Measurements from ENCODE around the gene SNX25.
"Not testable (repeated sequence)": the region's sequence is repeated elsewhere in the genome, so short reads cannot be mapped to it uniquely, and the experiment has no call there.

Gene SNX25

GRCh38 chr4:185227713-185228278 lies 18.4 kb downstream of the SNX25 start:
- Histone ChIP-seq H3K27ac (no peak overlapping the region), H3K9me3 (replicated peaks in 1 of 11) (peaks cover 0 to 12% (median 8%) of the 10 kb centered on the region in 11 experiments; a peak in 17 of 22 replicates), H3K36me3 (peaks cover 0 to 36% (median 19%) of the 10 kb centered on the region in 11 experiments; a peak in 18 of 22 replicates), H4K20me1 (peaks cover 38 to 87% (median 73%) of the 10 kb centered on the region in 11 experiments; a peak in 21 of 22 replicates), H3K4me2 (no peak overlapping the region), H3K4me1 (peaks cover 0 to 15% (median 3%) of the 10 kb centered on the region in 10 experiments; a peak in 7 of 20 replicates), H3K4me3 (no peak overlapping the region), H3K9ac (no peak overlapping the region), H3K27me3 (no peaks in the 10 kb centered on the region)
- no peak for TF ChIP-seq Cebpa-rat (IDR thresholded peaks at IDR 0.05)

DNA sequence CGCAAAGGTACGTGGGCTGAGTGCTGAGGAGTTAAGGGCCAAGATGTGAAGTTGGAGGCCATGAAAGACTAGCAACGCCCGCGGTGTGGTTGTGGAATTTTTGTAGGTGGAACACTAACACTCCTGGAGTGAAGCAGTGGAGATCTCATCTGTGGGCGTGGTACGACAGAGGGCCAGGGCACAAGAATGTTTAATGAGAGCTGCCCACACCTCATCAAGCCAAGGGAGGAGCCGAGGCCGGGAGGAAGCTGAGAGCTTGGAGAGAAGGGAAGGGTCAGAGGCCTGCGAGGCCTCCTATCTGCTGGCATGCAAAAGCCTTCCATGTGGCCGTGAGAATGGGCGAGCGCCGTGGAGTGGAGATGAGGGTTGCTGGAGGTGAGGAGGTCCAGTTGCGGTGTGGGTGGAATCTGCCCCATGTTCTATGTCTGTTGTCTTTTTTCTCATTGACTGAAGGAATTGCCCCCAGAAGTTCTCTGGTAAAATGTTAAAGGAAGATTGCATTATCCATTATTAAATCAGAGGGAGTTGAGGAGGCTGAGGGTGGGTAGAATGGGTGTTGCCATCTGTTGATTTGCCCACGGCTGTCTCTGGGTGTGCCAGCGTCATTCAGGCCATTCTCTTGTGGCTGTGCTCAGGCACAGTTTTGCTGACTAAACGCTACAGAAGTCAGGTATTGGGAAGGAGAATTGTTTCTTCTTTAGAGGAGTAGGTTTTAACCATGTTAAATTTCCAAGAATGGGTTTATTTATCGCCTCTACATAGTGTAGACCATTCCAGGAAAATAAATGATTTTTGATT lies 19.8 kb downstream of the SNX25 start:
- Histone ChIP-seq H3K27me3 (no peaks in the 10 kb centered on the region), H3K4me3 (no peak overlapping the region), H3K9ac (no peak overlapping the region), H3K4me1 (peaks cover 0 to 15% (median 3%) of the 10 kb centered on the region in 10 experiments; a peak in 7 of 20 replicates), H3K9me3 (replicated peaks in 1 of 11) (no peaks in the 10 kb centered on the region), H3K36me3 (peaks cover 0 to 28% (median 14%) of the 10 kb centered on the region in 11 experiments; a peak in 15 of 22 replicates), H3K27ac (no peak overlapping the region), H4K20me1 (peaks cover 38 to 93% (median 77%) of the 10 kb centered on the region in 11 experiments; a peak in 21 of 22 replicates), H3K4me2 (no peak overlapping the region)
- TF ChIP-seq Cebpa-rat (IDR thresholded peaks at IDR 0.05), result no peak

GRCh38 chr4:185232370-185232769 lies 23.0 kb downstream of the SNX25 start:
- Histone ChIP-seq H3K9me3 (replicated peaks in 1 of 11) (peaks cover 0 to 4% (median 2%) of the 10 kb centered on the region in 11 experiments; a peak in 13 of 22 replicates), H3K9ac (no peak overlapping the region), H3K4me1 (peaks cover 3 to 14% (median 6%) of the 10 kb centered on the region in 10 experiments; a peak in 13 of 20 replicates), H3K27ac (no peak overlapping the region), H3K36me3 (peaks cover 10 to 45% (median 26%) of the 10 kb centered on the region in 11 experiments; a peak in 21 of 22 replicates), H3K4me3 (no peak overlapping the region), H3K4me2 (peak overlapping the region in 2 of 11 experiments; percentile 3 to 22; a peak in 2 of 22 replicates), H3K27me3 (no peaks in the 10 kb centered on the region), H4K20me1 (peaks cover 20 to 90% (median 70%) of the 10 kb centered on the region in 11 experiments; a peak in 21 of 22 replicates)
- no peak for TF ChIP-seq Cebpa-rat (IDR thresholded peaks at IDR 0.05)

GRCh38 chr4:185235119-185235842 lies 25.9 kb downstream of the SNX25 start:
- TF ChIP-seq Cebpa-rat (IDR thresholded peaks at IDR 0.05), result no peak
- Histone ChIP-seq H3K4me2 (no peak overlapping the region), H3K27me3 (no peaks in the 10 kb centered on the region), H3K4me3 (no peak overlapping the region), H3K27ac (no peak overlapping the region), H3K9me3 (replicated peaks in 1 of 11) (peaks cover 19 to 27% (median 23%) of the 10 kb centered on the region in 11 experiments), H3K9ac (no peak overlapping the region), H4K20me1 (peaks cover 3 to 64% (median 47%) of the 10 kb centered on the region in 11 experiments; a peak in 18 of 22 replicates), H3K4me1 (peaks cover 4 to 10% (median 7%) of the 10 kb centered on the region in 10 experiments; a peak in 12 of 20 replicates), H3K36me3 (peaks cover 19 to 46% (median 35%) of the 10 kb centered on the region in 11 experiments; a peak in 20 of 22 replicates)

DNA sequence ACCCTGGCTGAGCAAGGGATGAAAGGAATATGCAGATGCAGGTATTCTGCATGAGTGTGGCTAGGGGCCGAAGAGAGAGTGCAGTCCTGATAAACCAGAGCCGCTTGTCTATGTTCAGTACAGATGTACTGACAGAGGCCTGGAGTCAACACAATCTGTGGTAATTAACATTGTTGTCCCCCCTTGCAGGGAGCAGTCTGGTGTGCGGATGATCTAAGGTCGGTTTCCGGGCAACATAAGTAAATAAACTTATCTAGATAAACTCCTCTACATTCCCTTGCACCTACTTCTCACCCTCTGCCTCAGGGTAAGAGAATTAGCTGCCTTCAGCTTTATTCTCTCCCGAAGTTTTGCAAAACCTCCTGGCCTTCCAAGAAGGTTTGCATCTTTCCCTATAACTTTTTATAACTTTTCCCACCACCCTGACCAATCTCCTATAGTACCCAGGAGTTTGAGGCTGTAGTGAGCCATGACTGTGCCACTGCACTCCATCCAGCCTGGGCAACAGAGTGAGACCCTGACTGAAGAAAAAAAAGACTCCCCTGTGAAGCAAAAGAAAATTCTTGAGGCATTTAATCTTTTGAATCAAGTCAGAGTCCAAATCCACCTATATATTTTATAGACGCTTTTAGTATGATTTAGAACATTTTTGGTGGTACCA lies 26.6 kb downstream of the SNX25 start:
- H3K9me3 ChIP-seq (replicated peaks in 1 of 11), result peaks cover 21 to 27% (median 23%) of the 10 kb centered on the region in 11 experiments
- no peak overlapping the region for H3K4me3 ChIP-seq
- no peak overlapping the region for H3K27ac ChIP-seq
- no peak overlapping the region for H3K9ac ChIP-seq
- H4K20me1 ChIP-seq, result peaks cover 3 to 59% (median 47%) of the 10 kb centered on the region in 11 experiments; a peak in 18 of 22 replicates
- peaks cover 4 to 10% (median 7%) of the 10 kb centered on the region in 10 experiments; a peak in 12 of 20 replicates for H3K4me1 ChIP-seq
- peaks cover 19 to 46% (median 35%) of the 10 kb centered on the region in 11 experiments; a peak in 20 of 22 replicates for H3K36me3 ChIP-seq
- no peaks in the 10 kb centered on the region for H3K27me3 ChIP-seq
- H3K4me2 ChIP-seq, result no peak overlapping the region
- TF ChIP-seq Cebpa-rat (IDR thresholded peaks at IDR 0.05), result no peak

DNA sequence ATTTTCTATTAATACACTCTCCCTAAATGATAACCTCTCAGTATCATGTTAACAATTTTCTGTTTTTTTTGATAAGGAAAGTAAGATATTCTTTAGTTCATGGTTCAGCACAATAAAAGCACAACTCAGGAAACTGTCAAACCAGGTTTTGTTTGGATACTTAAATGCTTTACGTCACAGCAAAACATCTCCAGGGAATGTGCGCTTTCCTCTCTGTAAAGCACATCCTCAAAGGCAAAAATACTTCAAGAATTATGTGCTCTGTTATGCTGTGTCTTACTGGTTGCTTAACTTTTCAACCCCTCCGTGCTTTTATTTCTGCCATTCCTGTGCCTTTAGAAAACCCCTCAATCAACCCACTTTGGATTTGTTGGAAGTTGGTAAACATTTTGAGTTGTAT lies 27.8 kb downstream of the SNX25 start:
- H3K36me3 ChIP-seq, result peaks cover 16 to 52% (median 37%) of the 10 kb centered on the region in 11 experiments; a peak in 21 of 22 replicates
- no peak overlapping the region for H3K4me3 ChIP-seq
- H3K9me3 ChIP-seq (replicated peaks in 1 of 11), result peaks cover 22 to 35% (median 28%) of the 10 kb centered on the region in 11 experiments
- no peaks in the 10 kb centered on the region for H3K27me3 ChIP-seq
- no peak for TF ChIP-seq Cebpa-rat (IDR thresholded peaks at IDR 0.05)
- no peak overlapping the region for H3K9ac ChIP-seq
- peaks cover 2 to 10% (median 4%) of the 10 kb centered on the region in 10 experiments; a peak in 12 of 20 replicates for H3K4me1 ChIP-seq
- H3K4me2 ChIP-seq, result peak overlapping the region in 1 of 11 experiments; percentile 9; a peak in 2 of 22 replicates
- H3K27ac ChIP-seq, result no peak overlapping the region
- H4K20me1 ChIP-seq, result peaks cover 3 to 53% (median 42%) of the 10 kb centered on the region in 11 experiments; a peak in 18 of 22 replicates

DNA sequence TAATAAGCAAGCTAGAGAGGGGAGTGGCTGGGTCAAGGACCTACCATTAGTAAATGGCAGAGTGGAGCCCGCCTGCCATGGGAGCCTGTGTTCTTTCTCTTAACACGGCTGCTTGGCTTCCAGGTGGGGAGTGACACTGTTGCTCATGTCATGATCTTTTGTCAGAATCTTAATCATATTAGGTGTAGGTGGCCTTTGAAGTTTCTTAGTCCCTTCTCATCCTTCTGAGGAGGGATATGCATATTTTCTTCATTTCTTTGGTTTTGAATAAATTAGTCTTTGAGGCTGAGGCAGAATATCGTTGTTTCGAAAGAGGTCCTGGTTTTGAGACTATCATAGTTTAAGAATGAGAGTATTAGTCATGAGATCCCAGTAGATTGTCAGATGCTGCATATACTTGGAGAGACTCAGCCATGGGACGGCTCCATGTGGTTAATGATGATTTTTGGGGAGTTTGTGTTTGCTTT lies 28.9 kb downstream of the SNX25 start:
- no peak for TF ChIP-seq Cebpa-rat (IDR thresholded peaks at IDR 0.05)
- Histone ChIP-seq H3K4me1 (peaks cover 0 to 11% (median 5%) of the 10 kb centered on the region in 10 experiments; a peak in 7 of 20 replicates), H3K4me2 (no peak overlapping the region), H3K4me3 (no peak overlapping the region), H3K9me3 (replicated peaks in 1 of 11) (peaks cover 22 to 40% (median 31%) of the 10 kb centered on the region in 11 experiments), H3K9ac (no peak overlapping the region), H3K27me3 (no peaks in the 10 kb centered on the region), H3K36me3 (peaks cover 19 to 52% (median 37%) of the 10 kb centered on the region in 11 experiments; a peak in 21 of 22 replicates), H3K27ac (no peak overlapping the region), H4K20me1 (peaks cover 4 to 53% (median 41%) of the 10 kb centered on the region in 11 experiments; a peak in 17 of 22 replicates)

DNA sequence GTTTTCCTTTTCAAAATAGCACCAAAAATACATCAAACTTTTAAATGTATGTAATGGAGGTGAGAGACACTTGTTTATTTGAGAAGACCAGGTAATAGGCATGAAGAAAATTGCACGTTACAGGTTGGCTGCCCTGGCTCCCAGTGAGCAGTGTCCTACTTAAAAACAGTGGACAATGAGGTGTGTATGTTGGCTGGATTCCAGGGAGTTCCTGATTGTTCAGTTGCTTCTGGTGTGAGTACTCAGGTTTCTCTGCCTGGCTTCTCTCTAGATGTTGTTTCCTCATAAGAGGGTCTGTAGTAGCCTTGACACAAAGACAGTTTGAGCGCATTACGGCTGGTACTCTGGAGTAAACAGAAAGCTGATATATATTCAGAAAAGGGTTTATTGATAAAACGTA lies 29.4 kb downstream of the SNX25 start:
- no peaks in the 10 kb centered on the region for H3K27me3 ChIP-seq
- no peak overlapping the region for H3K27ac ChIP-seq
- peaks cover 22 to 40% (median 31%) of the 10 kb centered on the region in 11 experiments for H3K9me3 ChIP-seq (replicated peaks in 1 of 11)
- H3K36me3 ChIP-seq, result peaks cover 19 to 55% (median 37%) of the 10 kb centered on the region in 11 experiments
- no peak overlapping the region for H3K4me2 ChIP-seq
- TF ChIP-seq Cebpa-rat (IDR thresholded peaks at IDR 0.05), result no peak
- H4K20me1 ChIP-seq, result peaks cover 5 to 52% (median 42%) of the 10 kb centered on the region in 11 experiments; a peak in 17 of 22 replicates
- peaks cover 0 to 11% (median 5%) of the 10 kb centered on the region in 10 experiments; a peak in 7 of 20 replicates for H3K4me1 ChIP-seq
- no peak overlapping the region for H3K4me3 ChIP-seq
- H3K9ac ChIP-seq, result no peak overlapping the region

DNA sequence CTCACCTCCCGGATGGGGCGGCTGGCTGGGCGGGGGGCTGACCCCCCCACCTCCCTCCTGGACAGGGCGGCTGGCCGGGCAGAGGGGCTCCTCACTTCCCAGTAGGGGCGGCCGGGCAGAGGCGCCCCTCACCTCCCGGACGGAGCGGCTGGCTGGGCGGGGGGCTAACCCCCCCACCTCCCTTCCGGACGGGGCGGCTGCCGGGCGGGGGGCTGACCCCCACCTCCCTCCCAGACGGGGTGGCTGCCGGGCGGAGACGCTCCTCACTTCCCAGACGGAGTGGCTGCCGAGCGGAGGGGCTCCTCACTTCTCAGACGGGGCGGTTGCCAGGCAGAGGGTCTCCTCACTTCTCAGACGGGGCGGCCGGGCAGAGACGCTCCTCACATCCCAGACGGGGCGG lies 31.1 kb downstream of the SNX25 start:
- Histone ChIP-seq H3K4me1 (peaks cover 0 to 11% (median 5%) of the 10 kb centered on the region in 10 experiments; a peak in 7 of 20 replicates), H3K9me3 (replicated peaks in 1 of 11) (peaks cover 22 to 40% (median 31%) of the 10 kb centered on the region in 11 experiments), H3K36me3 (peaks cover 17 to 58% (median 38%) of the 10 kb centered on the region in 11 experiments), H4K20me1 (peaks cover 4 to 47% (median 39%) of the 10 kb centered on the region in 11 experiments; a peak in 17 of 22 replicates)
- H3K4me3 ChIP-seq, H3K9ac ChIP-seq, H3K27ac ChIP-seq, H3K4me2 ChIP-seq, H3K27me3 ChIP-seq: not testable (repeated sequence)
